DMS 273 treated with DMSO at 0.1 percent for 48 hours (cell line): ENCODE results near the gene TBRG4.

ENCODE experiments used
- DNase-seq: peaks from one replicate; lab custom pipeline; 2025; lab: John Stamatoyannopoulos, UW

Gene TBRG4

GRCh38 chr7:45143616-45144015, 32.1 kb upstream of the TBRG4 start:
- no peak for DNase-seq

GRCh38 chr7:45140827-45141226, 29.3 kb upstream of the TBRG4 start:
- DNase-seq, result no peak

GRCh38 chr7:45138433-45139267, 27.2 kb upstream of the TBRG4 start:
- DNase-seq, result no peak

- DNase-seq, result peak; percentile 53
Measured at GRCh38 chr7:45136106-45137060, 24.9 kb upstream of the TBRG4 start.

- DNase-seq, result no peak
Measured at GRCh38 chr7:45133877-45134276, 22.4 kb upstream of the TBRG4 start.

- DNase-seq, result no peak
Measured at GRCh38 chr7:45133352-45133751, 21.9 kb upstream of the TBRG4 start.

- no peak for DNase-seq
Measured at GRCh38 chr7:45132708-45133320, 21.3 kb upstream of the TBRG4 start.

- DNase-seq, result no peak
Measured at GRCh38 chr7:45131891-45132290, 20.4 kb upstream of the TBRG4 start.

GRCh38 chr7:45130910-45131309, 19.4 kb upstream of the TBRG4 start:
- no peak for DNase-seq

- DNase-seq, result no peak
Measured at GRCh38 chr7:45129906-45130305, 18.4 kb upstream of the TBRG4 start.

- no peak for DNase-seq
Measured at GRCh38 chr7:45129181-45129800, 17.8 kb upstream of the TBRG4 start.

- DNase-seq, result no peak
Measured at GRCh38 chr7:45126920-45127319, 15.4 kb upstream of the TBRG4 start.

GRCh38 chr7:45126201-45126600, 14.7 kb upstream of the TBRG4 start:
- no peak for DNase-seq

GRCh38 chr7:45125193-45125904, 13.9 kb upstream of the TBRG4 start:
- no peak for DNase-seq

- no peak for DNase-seq
Measured at GRCh38 chr7:45123913-45124710, 12.6 kb upstream of the TBRG4 start.

- DNase-seq, result no peak
Measured at GRCh38 chr7:45122975-45123860, 11.7 kb upstream of the TBRG4 start.

- DNase-seq, result no peak
Measured at GRCh38 chr7:45119550-45119949, 8.1 kb upstream of the TBRG4 start.

- DNase-seq, result no peak
Measured at GRCh38 chr7:45118889-45119331, 7.4 kb upstream of the TBRG4 start.

- no peak for DNase-seq
Measured at GRCh38 chr7:45118292-45118691, 6.8 kb upstream of the TBRG4 start.
